ENCODE measurements around the gene STXBP6.
"Not testable (repeated sequence)": the region's sequence is repeated elsewhere in the genome, so short reads cannot be mapped to it uniquely, and the experiment has no call there.

Gene STXBP6

DNA sequence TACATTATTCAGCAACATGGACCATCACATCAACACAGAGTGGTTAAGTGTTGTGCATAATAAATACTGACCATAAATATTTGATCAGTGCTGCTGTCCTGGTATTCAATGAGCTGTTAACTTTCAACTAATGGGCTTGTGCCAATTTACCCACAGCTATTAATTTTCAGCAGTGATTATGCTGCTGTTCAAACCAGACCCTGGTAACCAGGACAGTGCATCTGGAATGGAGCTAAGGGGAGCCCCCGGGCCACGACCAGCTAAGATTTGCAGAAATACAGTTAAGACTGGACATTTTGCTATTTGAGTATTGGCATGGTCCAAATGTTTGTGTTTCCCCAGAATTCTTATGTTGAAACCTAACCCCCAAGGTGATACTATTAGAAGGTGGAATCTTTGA, 235.6 kb downstream of the STXBP6 start:
- no peaks in the 10 kb centered on the region for H3K36me3 ChIP-seq (ENCODE audit: control insufficient read depth, insufficient read depth, low read length)
- H3K9me3 ChIP-seq (ENCODE audit: control insufficient read depth, low read length) = no peaks in the 10 kb centered on the region
- no peak overlapping the region for H3K27ac ChIP-seq (ENCODE audit: insufficient read depth, low read length, poor library complexity, severe bottlenecking)
- no peaks in the 10 kb centered on the region for H3K27me3 ChIP-seq (replicated peaks; ENCODE audit: control insufficient read depth, insufficient read depth, low read length, poor library complexity, severe bottlenecking)
- no peaks in the 10 kb centered on the region for H3K4me1 ChIP-seq (ENCODE audit: control insufficient read depth, insufficient read depth, low read length, poor library complexity, severe bottlenecking)
- H3K4me3 ChIP-seq (ENCODE audit: insufficient read depth, low read depth, low read length, poor library complexity, severe bottlenecking) = no peak overlapping the region
- no peak for DNase-seq

GRCh38 chr14:24813819-24814259, 236.1 kb downstream of the STXBP6 start:
- Histone ChIP-seq H3K27me3 (replicated peaks; ENCODE audit: control insufficient read depth, insufficient read depth, low read length, poor library complexity, severe bottlenecking) (no peaks in the 10 kb centered on the region), H3K36me3 (ENCODE audit: control insufficient read depth, insufficient read depth, low read length) (no peaks in the 10 kb centered on the region), H3K27ac (ENCODE audit: insufficient read depth, low read length, poor library complexity, severe bottlenecking) (no peak overlapping the region), H3K9me3 (ENCODE audit: control insufficient read depth, low read length) (no peaks in the 10 kb centered on the region), H3K4me1 (ENCODE audit: control insufficient read depth, insufficient read depth, low read length, poor library complexity, severe bottlenecking) (no peaks in the 10 kb centered on the region), H3K4me3 (ENCODE audit: insufficient read depth, low read depth, low read length, poor library complexity, severe bottlenecking) (no peak overlapping the region)
- DNase-seq = no peak

GRCh38 chr14:24813089-24813815, 236.7 kb downstream of the STXBP6 start:
- Histone ChIP-seq H3K9me3 (ENCODE audit: control insufficient read depth, low read length) (no peaks in the 10 kb centered on the region), H3K27me3 (replicated peaks; ENCODE audit: control insufficient read depth, insufficient read depth, low read length, poor library complexity, severe bottlenecking) (no peaks in the 10 kb centered on the region), H3K4me3 (ENCODE audit: insufficient read depth, low read depth, low read length, poor library complexity, severe bottlenecking) (no peak overlapping the region), H3K4me1 (ENCODE audit: control insufficient read depth, insufficient read depth, low read length, poor library complexity, severe bottlenecking) (no peaks in the 10 kb centered on the region), H3K27ac (ENCODE audit: insufficient read depth, low read length, poor library complexity, severe bottlenecking) (no peak overlapping the region), H3K36me3 (ENCODE audit: control insufficient read depth, insufficient read depth, low read length) (no peaks in the 10 kb centered on the region)
- DNase-seq = no peak

- no peaks in the 10 kb centered on the region for H3K9me3 ChIP-seq (ENCODE audit: control insufficient read depth, low read length)
- H3K36me3 ChIP-seq (ENCODE audit: control insufficient read depth, insufficient read depth, low read length) = no peaks in the 10 kb centered on the region
- no peak overlapping the region for H3K4me3 ChIP-seq (ENCODE audit: insufficient read depth, low read depth, low read length, poor library complexity, severe bottlenecking)
- DNase-seq = no peak
- H3K27me3 ChIP-seq (replicated peaks; ENCODE audit: control insufficient read depth, insufficient read depth, low read length, poor library complexity, severe bottlenecking) = no peaks in the 10 kb centered on the region
- H3K27ac ChIP-seq (ENCODE audit: insufficient read depth, low read length, poor library complexity, severe bottlenecking) = no peak overlapping the region
- H3K4me1 ChIP-seq (ENCODE audit: control insufficient read depth, insufficient read depth, low read length, poor library complexity, severe bottlenecking) = no peaks in the 10 kb centered on the region
These were observed 240.8 kb downstream of the STXBP6 start for GRCh38 chr14:24809135-24809534.

DNA sequence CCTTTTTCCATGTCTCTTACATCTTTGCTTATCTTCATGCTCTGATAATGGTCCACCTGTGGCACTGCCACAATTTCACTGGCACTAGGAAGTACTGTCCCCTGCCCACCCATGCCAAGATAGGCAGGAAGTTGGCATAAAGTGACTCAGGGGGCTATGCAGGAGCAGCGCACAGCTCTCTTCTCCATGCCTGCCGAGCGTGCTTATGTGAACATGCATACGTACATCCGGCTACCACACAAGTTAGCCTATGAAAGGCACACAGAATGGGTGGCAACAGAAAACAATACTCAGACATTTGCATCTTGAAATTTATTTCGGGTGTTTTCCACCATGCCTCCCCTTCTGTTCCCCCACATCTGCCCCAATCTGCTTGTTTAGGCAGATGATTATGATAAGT, 241.5 kb downstream of the STXBP6 start:
- no peaks in the 10 kb centered on the region for H3K9me3 ChIP-seq (ENCODE audit: control insufficient read depth, low read length)
- no peak overlapping the region for H3K27ac ChIP-seq (ENCODE audit: insufficient read depth, low read length, poor library complexity, severe bottlenecking)
- H3K4me1 ChIP-seq (ENCODE audit: control insufficient read depth, insufficient read depth, low read length, poor library complexity, severe bottlenecking) = no peaks in the 10 kb centered on the region
- H3K27me3 ChIP-seq (replicated peaks; ENCODE audit: control insufficient read depth, insufficient read depth, low read length, poor library complexity, severe bottlenecking) = no peaks in the 10 kb centered on the region
- no peak for DNase-seq
- no peak overlapping the region for H3K4me3 ChIP-seq (ENCODE audit: insufficient read depth, low read depth, low read length, poor library complexity, severe bottlenecking)
- no peaks in the 10 kb centered on the region for H3K36me3 ChIP-seq (ENCODE audit: control insufficient read depth, insufficient read depth, low read length)

GRCh38 chr14:24806061-24806678, 243.8 kb downstream of the STXBP6 start:
- no peaks in the 10 kb centered on the region for H3K36me3 ChIP-seq (ENCODE audit: control insufficient read depth, insufficient read depth, low read length)
- no peaks in the 10 kb centered on the region for H3K9me3 ChIP-seq (ENCODE audit: control insufficient read depth, low read length)
- H3K27ac ChIP-seq (ENCODE audit: insufficient read depth, low read length, poor library complexity, severe bottlenecking) = no peak overlapping the region
- no peaks in the 10 kb centered on the region for H3K27me3 ChIP-seq (replicated peaks; ENCODE audit: control insufficient read depth, insufficient read depth, low read length, poor library complexity, severe bottlenecking)
- no peak overlapping the region for H3K4me3 ChIP-seq (ENCODE audit: insufficient read depth, low read depth, low read length, poor library complexity, severe bottlenecking)
- H3K4me1 ChIP-seq (ENCODE audit: control insufficient read depth, insufficient read depth, low read length, poor library complexity, severe bottlenecking) = no peaks in the 10 kb centered on the region
- DNase-seq = no peak

GRCh38 chr14:24804552-24805212, 245.3 kb downstream of the STXBP6 start:
- Histone ChIP-seq H3K27ac (ENCODE audit: insufficient read depth, low read length, poor library complexity, severe bottlenecking) (no peak overlapping the region), H3K4me1 (ENCODE audit: control insufficient read depth, insufficient read depth, low read length, poor library complexity, severe bottlenecking) (no peaks in the 10 kb centered on the region), H3K27me3 (replicated peaks; ENCODE audit: control insufficient read depth, insufficient read depth, low read length, poor library complexity, severe bottlenecking) (no peaks in the 10 kb centered on the region), H3K36me3 (ENCODE audit: control insufficient read depth, insufficient read depth, low read length) (no peaks in the 10 kb centered on the region), H3K4me3 (ENCODE audit: insufficient read depth, low read depth, low read length, poor library complexity, severe bottlenecking) (no peak overlapping the region), H3K9me3 (ENCODE audit: control insufficient read depth, low read length) (no peaks in the 10 kb centered on the region)
- no peak for DNase-seq

DNA sequence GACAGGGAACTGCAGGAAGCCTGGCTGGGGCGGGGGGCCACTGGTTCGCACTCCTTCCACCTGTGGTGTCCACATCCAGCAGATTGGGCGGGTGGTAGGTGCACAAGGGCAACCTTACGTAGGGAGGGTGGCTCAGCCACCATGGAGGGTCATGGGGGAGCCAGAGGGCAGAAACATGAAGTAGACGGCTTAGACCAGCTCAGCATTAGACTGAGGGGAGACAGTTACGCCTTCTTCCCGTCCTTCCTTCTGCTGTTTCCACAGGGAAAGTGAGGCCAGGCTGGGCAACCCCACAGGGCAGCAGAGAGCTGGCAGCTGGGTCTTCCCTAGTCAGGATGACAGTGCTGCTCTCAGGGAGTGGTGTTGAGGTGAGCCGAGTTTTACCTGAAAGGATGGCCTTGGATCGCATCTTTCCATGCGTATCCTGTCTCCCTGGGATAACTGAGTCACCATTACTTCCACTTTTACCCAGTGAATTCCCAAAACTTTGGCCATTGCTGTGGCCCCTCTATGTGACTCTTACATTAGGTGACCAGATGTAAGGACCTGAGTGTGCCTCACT, 245.9 kb downstream of the STXBP6 start:
- Histone ChIP-seq H3K4me3 (ENCODE audit: insufficient read depth, low read depth, low read length, poor library complexity, severe bottlenecking) (no peak overlapping the region), H3K4me1 (ENCODE audit: control insufficient read depth, insufficient read depth, low read length, poor library complexity, severe bottlenecking) (no peaks in the 10 kb centered on the region), H3K27me3 (replicated peaks; ENCODE audit: control insufficient read depth, insufficient read depth, low read length, poor library complexity, severe bottlenecking) (no peaks in the 10 kb centered on the region), H3K36me3 (ENCODE audit: control insufficient read depth, insufficient read depth, low read length) (no peaks in the 10 kb centered on the region), H3K27ac (ENCODE audit: insufficient read depth, low read length, poor library complexity, severe bottlenecking) (no peak overlapping the region), H3K9me3 (ENCODE audit: control insufficient read depth, low read length) (no peaks in the 10 kb centered on the region)
- no peak for DNase-seq

GRCh38 chr14:24803426-24803825, 246.5 kb downstream of the STXBP6 start:
- not testable (repeated sequence) for H3K4me1 ChIP-seq (ENCODE audit: control insufficient read depth, insufficient read depth, low read length, poor library complexity, severe bottlenecking); H3K27ac ChIP-seq (ENCODE audit: insufficient read depth, low read length, poor library complexity, severe bottlenecking); H3K9me3 ChIP-seq (ENCODE audit: control insufficient read depth, low read length); H3K27me3 ChIP-seq (replicated peaks; ENCODE audit: control insufficient read depth, insufficient read depth, low read length, poor library complexity, severe bottlenecking); H3K36me3 ChIP-seq (ENCODE audit: control insufficient read depth, insufficient read depth, low read length); DNase-seq; H3K4me3 ChIP-seq (ENCODE audit: insufficient read depth, low read depth, low read length, poor library complexity, severe bottlenecking)

GRCh38 chr14:24802236-24802635, 247.7 kb downstream of the STXBP6 start:
- Histone ChIP-seq H3K4me1 (ENCODE audit: control insufficient read depth, insufficient read depth, low read length, poor library complexity, severe bottlenecking) (no peaks in the 10 kb centered on the region), H3K36me3 (ENCODE audit: control insufficient read depth, insufficient read depth, low read length) (no peaks in the 10 kb centered on the region), H3K27me3 (replicated peaks; ENCODE audit: control insufficient read depth, insufficient read depth, low read length, poor library complexity, severe bottlenecking) (no peaks in the 10 kb centered on the region), H3K4me3 (ENCODE audit: insufficient read depth, low read depth, low read length, poor library complexity, severe bottlenecking) (no peak overlapping the region), H3K27ac (ENCODE audit: insufficient read depth, low read length, poor library complexity, severe bottlenecking) (no peak overlapping the region), H3K9me3 (ENCODE audit: control insufficient read depth, low read length) (no peaks in the 10 kb centered on the region)
- DNase-seq = no peak

All from effector memory CD4-positive, alpha-beta T cell (primary cell).